H9 (cell line): ENCODE measurements around the gene EOGT. TPM values are rescaled to one million over a fixed set of nuclear protein-coding genes. Genes with fewer than 3 reads are reported as not detected.

Experiments used
- DNase-seq: peaks from one replicate; pipeline ENCODE4 v3.0.0-alpha.2; 2017
- H2AFZ ChIP-seq: one replicate; pipeline ENCODE4 v1.6.1; 2013; ENCODE audit warnings: mild to moderate bottlenecking, low read length, control low read depth, moderate library complexity
- H2AK5ac ChIP-seq: 2 replicates; pipeline ENCODE4 v1.6.1; 2013; ENCODE audit warnings: low read length, control low read depth, mixed read lengths; ENCODE audit not compliant: insufficient read length
- H2BK120ac ChIP-seq: one replicate; pipeline ENCODE4 v1.6.1; 2013; ENCODE audit warnings: low read depth, mild to moderate bottlenecking, low read length, control low read depth, inconsistent platforms; ENCODE audit not compliant: poor library complexity, severe bottlenecking
- H2BK12ac ChIP-seq: 2 replicates; pipeline ENCODE4 v1.6.1; 2013; ENCODE audit warnings: low read length, control low read depth, mixed read lengths, low read depth; ENCODE audit not compliant: insufficient read length
- H2BK15ac ChIP-seq: 2 replicates; pipeline ENCODE4 v1.6.1; 2013; ENCODE audit warnings: low read depth, low read length, control low read depth
- H2BK20ac ChIP-seq: one replicate; pipeline ENCODE4 v1.6.1; 2013; ENCODE audit warnings: low read depth, mild to moderate bottlenecking, low read length, control low read depth, inconsistent platforms; ENCODE audit not compliant: poor library complexity, severe bottlenecking
- H2BK5ac ChIP-seq: 2 replicates; pipeline ENCODE4 v1.6.1; 2013; ENCODE audit warnings: low read length, control low read depth, mixed read lengths; ENCODE audit not compliant: insufficient read length
- H3K14ac ChIP-seq: 2 replicates; pipeline ENCODE4 v1.6.1; 2013; ENCODE audit warnings: low read length, control low read depth; ENCODE audit not compliant: insufficient read depth
- H3K18ac ChIP-seq: 2 replicates; pipeline ENCODE4 v1.6.1; 2013; ENCODE audit warnings: low read depth, mild to moderate bottlenecking, mixed read lengths, low read length, control low read depth; ENCODE audit not compliant: insufficient read length
- H3K23ac ChIP-seq: 2 replicates; pipeline ENCODE4 v1.6.1; 2013; ENCODE audit warnings: low read length, control low read depth, mixed read lengths, low read depth; ENCODE audit not compliant: insufficient read length
- H3K23me2 ChIP-seq: 2 replicates; pipeline ENCODE4 v1.6.1; 2013; ENCODE audit warnings: low read depth, mild to moderate bottlenecking, mixed read lengths, low read length, control low read depth; ENCODE audit not compliant: insufficient read length, poor library complexity, severe bottlenecking
- H3K27ac ChIP-seq: 2 replicates; pipeline ENCODE4 v1.5.1; 2013; ENCODE audit warnings: low read length, control low read depth, mixed read lengths, low read depth; ENCODE audit not compliant: insufficient read length
- H3K27me3 ChIP-seq: 2 replicates; pipeline ENCODE4 v1.6.1; 2013; ENCODE audit warnings: low read length, control low read depth, inconsistent platforms; ENCODE audit not compliant: insufficient read depth
- H3K4ac ChIP-seq: 2 replicates; pipeline ENCODE4 v1.6.1; 2013; ENCODE audit warnings: low read depth, mild to moderate bottlenecking, control low read depth, inconsistent platforms, low read length, moderate library complexity
- H3K4me1 ChIP-seq: 2 replicates; pipeline ENCODE4 v1.6.1; 2013; ENCODE audit warnings: low read length, control low read depth, inconsistent platforms; ENCODE audit not compliant: insufficient read depth
- H3K4me2 ChIP-seq: 2 replicates; pipeline ENCODE4 v1.6.1; 2013; ENCODE audit warnings: low read length, control low read depth, mixed read lengths; ENCODE audit not compliant: insufficient read length, insufficient read depth
- H3K56ac ChIP-seq: 2 replicates; pipeline ENCODE4 v1.6.1; 2013; ENCODE audit warnings: low read depth, mild to moderate bottlenecking, mixed read lengths, low read length, control low read depth; ENCODE audit not compliant: insufficient read length
- H3K79me1 ChIP-seq: 2 replicates; pipeline ENCODE4 v1.6.1; 2013; ENCODE audit warnings: low read depth, mild to moderate bottlenecking, moderate library complexity, low read length, control low read depth, inconsistent platforms; ENCODE audit not compliant: insufficient read depth, poor library complexity, severe bottlenecking
- H3K79me2 ChIP-seq: 2 replicates; pipeline ENCODE4 v1.6.1; 2013; ENCODE audit warnings: low read length, control low read depth, inconsistent platforms; ENCODE audit not compliant: insufficient read depth
- H3K9ac ChIP-seq: 2 replicates; pipeline ENCODE4 v1.6.1; 2013; ENCODE audit warnings: low read length, control low read depth, mixed read lengths; ENCODE audit not compliant: insufficient read length; ENCODE audit errors: extremely low read depth
- H3K9me3 ChIP-seq: one replicate; pipeline ENCODE4 v1.6.1; 2013; ENCODE audit warnings: low read depth, low read length, inconsistent platforms; ENCODE audit not compliant: control insufficient read depth
- H3T11ph ChIP-seq: one replicate; pipeline ENCODE4 v1.6.1; 2013; ENCODE audit warnings: mild to moderate bottlenecking, low read length, control low read depth, inconsistent platforms
- H4K20me1 ChIP-seq: one replicate; pipeline ENCODE4 v1.6.1; 2013; ENCODE audit not compliant: control insufficient read depth, insufficient read length, insufficient read depth
- H4K5ac ChIP-seq: 2 replicates; pipeline ENCODE4 v1.6.1; 2013; ENCODE audit warnings: low read depth, mild to moderate bottlenecking, mixed read lengths, low read length, control low read depth; ENCODE audit not compliant: insufficient read length
- H4K8ac ChIP-seq: replicated peaks from 2 replicates; pipeline ENCODE4 v1.6.1; 2013; ENCODE audit warnings: low read length, control low read depth, mixed read lengths, low read depth; ENCODE audit not compliant: insufficient read length
- H4K91ac ChIP-seq: 2 replicates; pipeline ENCODE4 v1.6.1; 2013; ENCODE audit warnings: low read depth, mild to moderate bottlenecking, moderate library complexity, mixed read lengths, low read length, control low read depth; ENCODE audit not compliant: insufficient read length
- H3K27ac Mint-ChIP-seq, 3 experiments: 2 replicates in 2 of 3; 3 replicates in 1 of 3; pipeline ENCODE4 v1.8.0; 2020 to 2021; ENCODE audit warnings: mixed read lengths in 3 of 3, mild to moderate bottlenecking in 1 of 3, moderate library complexity in 1 of 3
- H3K27me3 Mint-ChIP-seq: 2 replicates; pipeline ENCODE4 v1.8.0; 2021; ENCODE audit warnings: low read depth, mild to moderate bottlenecking, moderate library complexity, mixed read lengths
- H3K36me3 Mint-ChIP-seq, 3 experiments: 2 replicates in 2 of 3; 3 replicates in 1 of 3; pipeline ENCODE4 v1.8.0; 2020 to 2021; ENCODE audit warnings: low read depth in 3 of 3, mixed read lengths in 3 of 3; ENCODE audit not compliant: insufficient read depth in 1 of 3
- H3K4me1 Mint-ChIP-seq, 2 experiments: 2 replicates each; pipeline ENCODE4 v1.8.0; 2020; ENCODE audit warnings: mixed read lengths in 2 of 2
- H3K4me3 Mint-ChIP-seq, 2 experiments: 2 replicates in 1 of 2; 3 replicates in 1 of 2; pipeline ENCODE4 v1.8.0; 2020 to 2021; ENCODE audit warnings: mild to moderate bottlenecking in 2 of 2, mixed read lengths in 2 of 2, moderate library complexity in 1 of 2
- H3K9me3 Mint-ChIP-seq, 2 experiments: 2 replicates in 1 of 2; 3 replicates in 1 of 2; pipeline ENCODE4 v1.8.0; 2020; ENCODE audit warnings: mild to moderate bottlenecking in 2 of 2, mixed read lengths in 2 of 2, moderate library complexity in 1 of 2
- WGBS: extraction: QIAGEN DNeasy Blood & Tissue Kit; methylation state at CpG from one replicate; pipeline ENCODE4 v1.1.7; 2013; ENCODE audit warnings: missing lambda C conversion rate, low lambda C conversion rate, mixed read lengths; ENCODE audit not compliant: insufficient read length; ENCODE audit errors: extremely low coverage; 5-methylcytosine and 5-hydroxymethylcytosine counted together
- total RNA-seq: library from RNA; stranded (reverse); gene quantifications from 2 replicates; pipeline ENCODE4 v1.2.1, GENCODE V29; 2021
- TF ChIP-seq, protein P1 (sequence below): fragments of 200-600 bp; sonication (generic); conservative IDR thresholded peaks from 3 replicates; pipeline ENCODE4 v1.8.0; 2021; ENCODE audit warnings: antibody characterized with exemption, mild to moderate bottlenecking

Gene EOGT
- total RNA-seq, 1 experiment from 2014 or later: 30.5 TPM

DNA sequence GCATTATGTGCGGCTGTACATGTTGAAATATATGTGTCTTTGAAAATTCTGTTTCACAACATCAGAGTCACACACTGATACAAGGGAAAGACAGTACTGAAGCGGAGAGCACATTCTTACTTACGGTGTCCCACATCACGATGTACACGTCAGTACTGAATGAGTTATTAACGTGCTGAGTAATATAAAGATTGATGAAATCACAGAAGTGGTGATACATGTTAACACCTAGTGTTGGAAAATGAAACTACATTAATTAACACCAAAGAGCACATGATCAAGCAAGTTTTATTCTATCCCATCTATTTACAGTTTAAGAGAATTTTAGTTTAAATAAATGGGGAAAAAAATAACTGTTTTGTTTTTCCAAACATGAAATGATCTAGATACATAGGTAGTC lies 15.6 kb downstream of the EOGT start:
- Mint-ChIP-seq H3K36me3 (peaks cover 30 to 74% (median 34%) of the 10 kb centered on the region in 3 experiments), H3K27me3 (no peaks in the 10 kb centered on the region), H3K4me3 (no peak overlapping the region), H3K27ac (no peak overlapping the region), H3K4me1 (no peaks in the 10 kb centered on the region), H3K9me3 (no peaks in the 10 kb centered on the region)
- Histone ChIP-seq H4K5ac (no peak overlapping the region), H3K79me2 (no peaks in the 10 kb centered on the region), H3K79me1 (no peaks in the 10 kb centered on the region), H2AK5ac (no peak overlapping the region), H3T11ph (no peak overlapping the region), H3K27me3 (no peaks in the 10 kb centered on the region), H4K91ac (no peak overlapping the region), H3K18ac (no peak overlapping the region), H3K23ac (no peak overlapping the region), H2BK15ac (no peak overlapping the region), H3K27ac (no peak overlapping the region), H3K9ac (no peak overlapping the region), H4K8ac (no peak overlapping the region), H3K4ac (no peak overlapping the region), H4K20me1 (no peaks in the 10 kb centered on the region), H2AFZ (no peak overlapping the region), H3K4me1 (no peaks in the 10 kb centered on the region), H3K9me3 (no peaks in the 10 kb centered on the region), H2BK20ac (no peak overlapping the region), H3K23me2 (no peaks in the 10 kb centered on the region), H2BK120ac (no peak overlapping the region), H3K4me2 (no peak overlapping the region), H2BK5ac (no peak overlapping the region), H3K14ac (no peak overlapping the region), H3K56ac (no peak overlapping the region), H2BK12ac (no peak overlapping the region)
- no CpG with 5 or more reads among the region's 6 CpGs for WGBS
- TF ChIP-seq, protein P1, sequence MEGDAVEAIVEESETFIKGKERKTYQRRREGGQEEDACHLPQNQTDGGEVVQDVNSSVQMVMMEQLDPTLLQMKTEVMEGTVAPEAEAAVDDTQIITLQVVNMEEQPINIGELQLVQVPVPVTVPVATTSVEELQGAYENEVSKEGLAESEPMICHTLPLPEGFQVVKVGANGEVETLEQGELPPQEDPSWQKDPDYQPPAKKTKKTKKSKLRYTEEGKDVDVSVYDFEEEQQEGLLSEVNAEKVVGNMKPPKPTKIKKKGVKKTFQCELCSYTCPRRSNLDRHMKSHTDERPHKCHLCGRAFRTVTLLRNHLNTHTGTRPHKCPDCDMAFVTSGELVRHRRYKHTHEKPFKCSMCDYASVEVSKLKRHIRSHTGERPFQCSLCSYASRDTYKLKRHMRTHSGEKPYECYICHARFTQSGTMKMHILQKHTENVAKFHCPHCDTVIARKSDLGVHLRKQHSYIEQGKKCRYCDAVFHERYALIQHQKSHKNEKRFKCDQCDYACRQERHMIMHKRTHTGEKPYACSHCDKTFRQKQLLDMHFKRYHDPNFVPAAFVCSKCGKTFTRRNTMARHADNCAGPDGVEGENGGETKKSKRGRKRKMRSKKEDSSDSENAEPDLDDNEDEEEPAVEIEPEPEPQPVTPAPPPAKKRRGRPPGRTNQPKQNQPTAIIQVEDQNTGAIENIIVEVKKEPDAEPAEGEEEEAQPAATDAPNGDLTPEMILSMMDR: no peak
- no peak for DNase-seq
